ENCODE measurements around the gene MAS1L. TPM values are rescaled to one million over a fixed set of nuclear protein-coding genes. Genes with fewer than 3 reads are reported as not detected.

MAS1L gene
- total and polyA plus RNA-seq, 2 experiments from 2014 or later: not detected

GRCh38 chr6:29483186-29483585 is 4.6 kb downstream of the MAS1L start:
- no peaks in the 10 kb centered on the region for H3K36me3 ChIP-seq (ENCODE audit: low read depth)
- no peaks in the 10 kb centered on the region for H3K9me2 ChIP-seq (ENCODE audit: insufficient read depth)
- no peak overlapping the region for H3K9ac ChIP-seq
- TF ChIP-seq EZH2phosphoT487 (IDR thresholded peaks at IDR 0.05; ENCODE audit: insufficient read depth, low read depth) (no peak), EZH2 (IDR thresholded peaks at IDR 0.05; ENCODE audit: insufficient read depth, poor library complexity, severe bottlenecking) (no peak)
- no peaks in the 10 kb centered on the region for H3K9me3 ChIP-seq (ENCODE audit: low read depth)
- no peak overlapping the region for H3K4me3 ChIP-seq
- no peak overlapping the region for H2AFZ ChIP-seq
- H3K4me2 ChIP-seq (ENCODE audit: unreplicated experiment): no peak overlapping the region
- H3K27ac ChIP-seq: no peak overlapping the region
- H3K79me2 ChIP-seq (ENCODE audit: insufficient read depth): no peaks in the 10 kb centered on the region
- no peaks in the 10 kb centered on the region for H4K20me1 ChIP-seq (ENCODE audit: insufficient read depth)
- H3K4me1 ChIP-seq (ENCODE audit: insufficient read depth): no peaks in the 10 kb centered on the region
- in situ Hi-C loops (cut with MboI): no loop called here
- no peak for DNase-seq
- 3 to 9% methylated on average over 3 of the region's 3 CpGs for WGBS, 2 experiments (ENCODE audit: low coverage in 1 of 2, low lambda C conversion rate in 2 of 2, missing lambda C conversion rate in 2 of 2)
- no peaks in the 10 kb centered on the region for H3K27me3 ChIP-seq (replicated peaks; ENCODE audit: insufficient read depth)
- H3F3A ChIP-seq (ENCODE audit: insufficient read depth): no peaks in the 10 kb centered on the region

GRCh38 chr6:29479560-29479959 is 8.2 kb downstream of the MAS1L start:
- no peaks in the 10 kb centered on the region for H3K27me3 ChIP-seq (replicated peaks; ENCODE audit: insufficient read depth)
- in situ Hi-C loops (cut with MboI): no loop called here
- H3K79me2 ChIP-seq (ENCODE audit: insufficient read depth): no peaks in the 10 kb centered on the region
- WGBS, 2 experiments (ENCODE audit: low coverage in 1 of 2, low lambda C conversion rate in 2 of 2, missing lambda C conversion rate in 2 of 2): 25 to 26% methylated on average over 2 of the region's 2 CpGs
- H4K20me1 ChIP-seq (ENCODE audit: insufficient read depth): no peaks in the 10 kb centered on the region
- H3K36me3 ChIP-seq (ENCODE audit: low read depth): no peaks in the 10 kb centered on the region
- H3K9me2 ChIP-seq (ENCODE audit: insufficient read depth): no peaks in the 10 kb centered on the region
- TF ChIP-seq EZH2 (IDR thresholded peaks at IDR 0.05; ENCODE audit: insufficient read depth, poor library complexity, severe bottlenecking) (no peak), EZH2phosphoT487 (IDR thresholded peaks at IDR 0.05; ENCODE audit: insufficient read depth, low read depth) (no peak)
- H3K4me3 ChIP-seq: no peak overlapping the region
- H3F3A ChIP-seq (ENCODE audit: insufficient read depth): no peaks in the 10 kb centered on the region
- H3K9ac ChIP-seq: no peak overlapping the region
- H3K9me3 ChIP-seq (ENCODE audit: low read depth): no peaks in the 10 kb centered on the region
- H2AFZ ChIP-seq: no peak overlapping the region
- no peak for DNase-seq
- no peaks in the 10 kb centered on the region for H3K4me1 ChIP-seq (ENCODE audit: insufficient read depth)
- no peak overlapping the region for H3K4me2 ChIP-seq (ENCODE audit: unreplicated experiment)
- H3K27ac ChIP-seq: no peak overlapping the region

GRCh38 chr6:29478740-29479139 is 9.0 kb downstream of the MAS1L start:
- H3F3A ChIP-seq (ENCODE audit: insufficient read depth): no peaks in the 10 kb centered on the region
- no peaks in the 10 kb centered on the region for H3K36me3 ChIP-seq (ENCODE audit: low read depth)
- no peak overlapping the region for H3K4me3 ChIP-seq
- H3K4me1 ChIP-seq (ENCODE audit: insufficient read depth): no peaks in the 10 kb centered on the region
- TF ChIP-seq EZH2phosphoT487 (IDR thresholded peaks at IDR 0.05; ENCODE audit: insufficient read depth, low read depth) (no peak), EZH2 (IDR thresholded peaks at IDR 0.05; ENCODE audit: insufficient read depth, poor library complexity, severe bottlenecking) (no peak)
- DNase-seq: no peak
- H3K9me3 ChIP-seq (ENCODE audit: low read depth): no peaks in the 10 kb centered on the region
- no peak overlapping the region for H2AFZ ChIP-seq
- no peaks in the 10 kb centered on the region for H3K27me3 ChIP-seq (replicated peaks; ENCODE audit: insufficient read depth)
- H3K9ac ChIP-seq: no peak overlapping the region
- WGBS, 2 experiments (ENCODE audit: low coverage in 1 of 2, low lambda C conversion rate in 2 of 2, missing lambda C conversion rate in 2 of 2): 48 to 51% methylated on average over 5 of the region's 5 CpGs
- in situ Hi-C loops (cut with MboI): no loop called here
- H3K27ac ChIP-seq: no peak overlapping the region
- no peaks in the 10 kb centered on the region for H3K9me2 ChIP-seq (ENCODE audit: insufficient read depth)
- no peaks in the 10 kb centered on the region for H4K20me1 ChIP-seq (ENCODE audit: insufficient read depth)
- H3K4me2 ChIP-seq (ENCODE audit: unreplicated experiment): no peak overlapping the region
- H3K79me2 ChIP-seq (ENCODE audit: insufficient read depth): no peaks in the 10 kb centered on the region

GRCh38 chr6:29477923-29478450 is 9.8 kb downstream of the MAS1L start:
- 13 to 16% methylated on average over 5 of the region's 5 CpGs for WGBS, 2 experiments (ENCODE audit: low coverage in 1 of 2, low lambda C conversion rate in 2 of 2, missing lambda C conversion rate in 2 of 2)
- H3K4me2 ChIP-seq (ENCODE audit: unreplicated experiment): no peak overlapping the region

GRCh38 chr6:29474996-29475395 is 12.8 kb downstream of the MAS1L start:
- no peaks in the 10 kb centered on the region for H3K4me1 ChIP-seq (ENCODE audit: insufficient read depth)
- no peaks in the 10 kb centered on the region for H4K20me1 ChIP-seq (ENCODE audit: insufficient read depth)
- H3K9me2 ChIP-seq (ENCODE audit: insufficient read depth): no peaks in the 10 kb centered on the region
- in situ Hi-C loops (cut with MboI): no loop called here
- no peak overlapping the region for H3K27ac ChIP-seq
- no peaks in the 10 kb centered on the region for H3F3A ChIP-seq (ENCODE audit: insufficient read depth)
- H3K79me2 ChIP-seq (ENCODE audit: insufficient read depth): no peaks in the 10 kb centered on the region
- DNase-seq: no peak
- H3K27me3 ChIP-seq (replicated peaks; ENCODE audit: insufficient read depth): no peaks in the 10 kb centered on the region
- H3K9ac ChIP-seq: no peak overlapping the region
- no peak overlapping the region for H2AFZ ChIP-seq
- no peaks in the 10 kb centered on the region for H3K36me3 ChIP-seq (ENCODE audit: low read depth)
- H3K4me3 ChIP-seq: no peak overlapping the region
- no peaks in the 10 kb centered on the region for H3K9me3 ChIP-seq (ENCODE audit: low read depth)
- 10 to 29% methylated on average over 2 of the region's 2 CpGs for WGBS, 2 experiments (ENCODE audit: low coverage in 1 of 2, low lambda C conversion rate in 2 of 2, missing lambda C conversion rate in 2 of 2)
- H3K4me2 ChIP-seq (ENCODE audit: unreplicated experiment): no peak overlapping the region
- no peak for TF ChIP-seq EZH2 (IDR thresholded peaks at IDR 0.05; ENCODE audit: insufficient read depth, poor library complexity, severe bottlenecking)
- no peak for TF ChIP-seq EZH2phosphoT487 (IDR thresholded peaks at IDR 0.05; ENCODE audit: insufficient read depth, low read depth)

More at GRCh38 chr6:29477923-29478450, 9.8 kb downstream of the MAS1L start:
- Histone ChIP-seq H4K20me1 (ENCODE audit: insufficient read depth) (no peaks in the 10 kb centered on the region), H3K36me3 (ENCODE audit: low read depth) (no peaks in the 10 kb centered on the region), H2AFZ (no peak overlapping the region), H3K9me3 (ENCODE audit: low read depth) (no peaks in the 10 kb centered on the region), H3K27ac (no peak overlapping the region), H3K9ac (no peak overlapping the region), H3K9me2 (ENCODE audit: insufficient read depth) (no peaks in the 10 kb centered on the region), H3K27me3 (replicated peaks; ENCODE audit: insufficient read depth) (no peaks in the 10 kb centered on the region), H3K4me1 (ENCODE audit: insufficient read depth) (no peaks in the 10 kb centered on the region), H3K79me2 (ENCODE audit: insufficient read depth) (no peaks in the 10 kb centered on the region), H3K4me3 (no peak overlapping the region), H3F3A (ENCODE audit: insufficient read depth) (no peaks in the 10 kb centered on the region)
- in situ Hi-C loops (cut with MboI): no loop called here
- DNase-seq: no peak
- TF ChIP-seq EZH2 (IDR thresholded peaks at IDR 0.05; ENCODE audit: insufficient read depth, poor library complexity, severe bottlenecking): no peak
- no peak for TF ChIP-seq EZH2phosphoT487 (IDR thresholded peaks at IDR 0.05; ENCODE audit: insufficient read depth, low read depth)
